SU-DHL-6 (cell line): ENCODE data around the gene C20orf204.

Experiments used
- H2AFZ ChIP-seq: fragments of 200-600 bp; sonication (generic); 2 replicates; pipeline ENCODE4 v1.6.1; 2014; ENCODE audit warnings: low read depth, mild to moderate bottlenecking, moderate library complexity, mixed read lengths, antibody characterized with exemption, low read length; ENCODE audit not compliant: severe bottlenecking
- H3F3A ChIP-seq: fragments of 200-600 bp; shearing (Covaris generic); 2 replicates; pipeline ENCODE4 v1.6.0; 2016; ENCODE audit warnings: antibody characterized with exemption, mild to moderate bottlenecking; ENCODE audit not compliant: insufficient read depth
- H3K27ac ChIP-seq: fragments of 200-600 bp; sonication (generic); 2 replicates; pipeline ENCODE4 v1.5.1; 2016; ENCODE audit warnings: low read depth, mild to moderate bottlenecking, low read length, moderate library complexity, mixed read lengths
- H3K27me3 ChIP-seq: fragments of 200-600 bp; sonication (generic), shearing (Covaris generic); 2 replicates; pipeline ENCODE4 v1.6.0; 2014; ENCODE audit warnings: mild to moderate bottlenecking, low read length
- H3K36me3 ChIP-seq: fragments of 200-600 bp; sonication (generic); 2 replicates; pipeline ENCODE4 v1.6.1; 2014; ENCODE audit warnings: mild to moderate bottlenecking, low read length, mixed read lengths
- H3K4me2 ChIP-seq: fragments of 300-600, 200-600 bp; shearing (Covaris generic), sonication (generic); 2 replicates; pipeline ENCODE4 v1.6.0; 2014; ENCODE audit warnings: low read length, low read depth, mild to moderate bottlenecking; ENCODE audit not compliant: poor library complexity, severe bottlenecking
- H3K4me3 ChIP-seq: fragments of 200-600 bp; sonication (generic); 2 replicates; pipeline ENCODE4 v1.5.1; 2014; ENCODE audit warnings: antibody characterized with exemption, low read length, mild to moderate bottlenecking, mixed read lengths; ENCODE audit not compliant: insufficient read depth, poor library complexity, severe bottlenecking
- H3K79me2 ChIP-seq: fragments of 200-600 bp; sonication (generic); 2 replicates; pipeline ENCODE4 v1.6.1; 2014; ENCODE audit warnings: mild to moderate bottlenecking, low read length, moderate library complexity; ENCODE audit not compliant: insufficient read depth
- H3K9ac ChIP-seq: fragments of 200-600 bp; sonication (generic); 2 replicates; pipeline ENCODE4 v1.7.0; 2014; ENCODE audit warnings: mild to moderate bottlenecking, low read length
- H3K9me2 ChIP-seq: fragments of 200-600 bp; sonication (generic); replicated peaks from 2 replicates; pipeline ENCODE4 v1.6.1; 2014; ENCODE audit warnings: low read length; ENCODE audit not compliant: insufficient read depth
- H3K9me3 ChIP-seq: fragments of 200-600 bp; sonication (generic); 2 replicates; pipeline ENCODE4 v1.6.1; 2014; ENCODE audit warnings: low read length, mixed read lengths; ENCODE audit not compliant: insufficient read depth
- H4K20me1 ChIP-seq: fragments of 200-600 bp; sonication (generic); 2 replicates; pipeline ENCODE4 v1.6.1; 2014; ENCODE audit warnings: low read depth, mild to moderate bottlenecking, antibody characterized with exemption, low read length, moderate library complexity, mixed read lengths
- CTCF ChIP-seq: fragments of 200-600 bp; sonication (generic); IDR thresholded peaks from one replicate; pipeline ENCODE4 v1.5.1; 2017; ENCODE audit warnings: antibody characterized with exemption, mild to moderate bottlenecking, low read length, moderate library complexity; ENCODE audit not compliant: insufficient read depth, poor library complexity, severe bottlenecking
- EZH2phosphoT487 ChIP-seq: fragments of 200-600 bp; sonication (generic), shearing (Covaris generic); conservative IDR thresholded peaks from 2 replicates; pipeline ENCODE4 v1.6.1; 2018; ENCODE audit warnings: mild to moderate bottlenecking, antibody characterized with exemption, low read length, moderate library complexity, mixed read lengths

Gene C20orf204

GRCh38 chr20:64058536-64058935, 22.6 kb downstream of the C20orf204 start:
- Histone ChIP-seq H3K79me2 (no peaks in the 10 kb centered on the region), H3K9me2 (no peaks in the 10 kb centered on the region), H3K4me3 (no peak overlapping the region), H3F3A (no peaks in the 10 kb centered on the region), H4K20me1 (no peaks in the 10 kb centered on the region), H3K27ac (no peak overlapping the region), H3K9me3 (no peaks in the 10 kb centered on the region), H3K4me2 (no peak overlapping the region), H3K36me3 (no peaks in the 10 kb centered on the region), H3K27me3 (no peaks in the 10 kb centered on the region), H2AFZ (no peak overlapping the region), H3K9ac (no peak overlapping the region)
- no peak for TF ChIP-seq CTCF
- TF ChIP-seq EZH2phosphoT487, result no peak

- Histone ChIP-seq H4K20me1 (no peaks in the 10 kb centered on the region), H3F3A (no peaks in the 10 kb centered on the region), H3K9me2 (no peaks in the 10 kb centered on the region), H3K4me3 (peak overlapping the region; percentile 81), H3K9ac (peak overlapping the region; percentile 74; the same call in 1 of the 2 replicates), H2AFZ (peak overlapping the region; percentile 95), H3K79me2 (no peaks in the 10 kb centered on the region), H3K27me3 (no peaks in the 10 kb centered on the region), H3K36me3 (no peaks in the 10 kb centered on the region), H3K4me2 (peak overlapping the region; percentile 85), H3K27ac (no peak overlapping the region), H3K9me3 (no peaks in the 10 kb centered on the region)
- TF ChIP-seq EZH2phosphoT487 (no peak), CTCF (no peak)
These were observed 26.3 kb downstream of the C20orf204 start for GRCh38 chr20:64062276-64062595.

- Histone ChIP-seq H3K36me3 (no peaks in the 10 kb centered on the region), H3K9me3 (no peaks in the 10 kb centered on the region), H3K27me3 (no peaks in the 10 kb centered on the region), H3K9me2 (no peaks in the 10 kb centered on the region), H3K27ac (no peak within 1 kb of the TSS), H3K79me2 (no peaks in the 10 kb centered on the region), H3F3A (no peaks in the 10 kb centered on the region), H3K4me3 (peak within 1 kb of the TSS; percentile 81), H4K20me1 (no peaks in the 10 kb centered on the region), H3K9ac (peak within 1 kb of the TSS; percentile 74), H3K4me2 (peak within 1 kb of the TSS; percentile 85), H2AFZ (peak within 1 kb of the TSS; percentile 95)
- no peak for TF ChIP-seq CTCF
- no peak for TF ChIP-seq EZH2phosphoT487
These were observed 26.8 kb downstream of the C20orf204 start, which contains the start of gene TCEA2 for GRCh38 chr20:64062596-64063388. Gene TCEA2 (plus strand): TSS chr20:64063198. CDS start chr20:64063313, 115 bp downstream.
